ENCODE data around the gene B4GALT2. TPM values are rescaled to one million over a fixed set of nuclear protein-coding genes. Genes with fewer than 3 reads are reported as not detected.
A peak's percentile ranks its signal among the peaks of the same experiment; 100 is the strongest.

The B4GALT2 gene
- total and polyA plus RNA-seq, 12 donors: 18.2 to 47.9 (median 28.0) TPM

DNA sequence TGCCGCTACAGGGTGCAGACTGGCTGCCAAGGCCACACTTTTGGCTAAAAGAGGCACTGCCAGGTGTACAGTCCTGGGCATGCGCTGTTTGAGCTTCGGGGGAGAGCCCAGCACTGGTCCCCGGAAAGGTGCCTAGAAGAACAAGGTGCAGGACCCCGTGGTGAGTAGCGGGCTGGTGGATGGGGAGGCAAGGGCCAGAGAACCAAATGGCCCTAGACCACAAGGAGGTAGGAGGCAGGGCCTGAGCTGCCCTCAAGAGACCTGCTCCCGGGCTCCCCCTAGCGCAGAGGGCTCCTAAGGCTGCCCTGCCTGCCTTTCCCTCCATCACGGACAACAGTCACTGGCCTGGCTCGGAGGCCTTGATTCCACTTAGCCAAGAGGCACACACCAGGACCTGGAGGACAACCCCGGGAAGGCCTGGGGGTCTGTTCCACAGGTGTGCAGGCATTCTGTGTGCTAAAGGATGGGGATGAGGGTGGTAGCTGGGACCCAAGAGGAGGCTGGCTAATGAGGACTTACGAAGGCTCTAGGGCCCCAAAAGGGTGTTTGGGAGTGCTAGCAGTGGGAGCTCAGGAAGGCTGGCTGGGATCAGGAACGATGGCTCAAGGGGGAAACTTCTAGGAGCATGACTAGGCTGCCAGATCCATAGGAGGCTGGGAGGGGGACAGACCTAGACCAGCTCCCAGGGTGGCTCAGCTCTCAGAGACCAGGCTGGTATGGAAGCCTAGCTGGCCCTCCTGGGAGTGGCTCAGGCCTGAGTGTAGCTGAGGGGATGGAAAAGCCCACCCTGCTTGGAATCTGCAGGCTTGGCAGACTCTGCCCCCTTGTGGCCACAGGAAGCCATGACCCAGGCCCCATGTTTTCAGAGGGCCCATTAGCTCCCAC, 44.7 kb upstream of the B4GALT2 start:
- Histone ChIP-seq H3K4me1 (replicated peaks in 1 of 2) (peaks cover 8 to 15% of the 10 kb centered on the region in 2 donors), H3K9me3 (replicated peaks in 1 of 3) (no peaks in the 10 kb centered on the region), H3K36me3 (replicated peaks in 1 of 2) (no peaks in the 10 kb centered on the region), H3K27me3 (no peaks in the 10 kb centered on the region), H3K4me3 (peak overlapping the region in 2 of 4 donors; percentile 32 to 35), H3K27ac (no peak overlapping the region)
- 14 to 31% (median 27%) methylated on average over 1 to 13 of the region's 13 CpGs for WGBS, 4 donors
- peak in 6 of 7 donors; percentile 53 to 81 (median 72) for DNase-seq
- TF ChIP-seq, protein P1, sequence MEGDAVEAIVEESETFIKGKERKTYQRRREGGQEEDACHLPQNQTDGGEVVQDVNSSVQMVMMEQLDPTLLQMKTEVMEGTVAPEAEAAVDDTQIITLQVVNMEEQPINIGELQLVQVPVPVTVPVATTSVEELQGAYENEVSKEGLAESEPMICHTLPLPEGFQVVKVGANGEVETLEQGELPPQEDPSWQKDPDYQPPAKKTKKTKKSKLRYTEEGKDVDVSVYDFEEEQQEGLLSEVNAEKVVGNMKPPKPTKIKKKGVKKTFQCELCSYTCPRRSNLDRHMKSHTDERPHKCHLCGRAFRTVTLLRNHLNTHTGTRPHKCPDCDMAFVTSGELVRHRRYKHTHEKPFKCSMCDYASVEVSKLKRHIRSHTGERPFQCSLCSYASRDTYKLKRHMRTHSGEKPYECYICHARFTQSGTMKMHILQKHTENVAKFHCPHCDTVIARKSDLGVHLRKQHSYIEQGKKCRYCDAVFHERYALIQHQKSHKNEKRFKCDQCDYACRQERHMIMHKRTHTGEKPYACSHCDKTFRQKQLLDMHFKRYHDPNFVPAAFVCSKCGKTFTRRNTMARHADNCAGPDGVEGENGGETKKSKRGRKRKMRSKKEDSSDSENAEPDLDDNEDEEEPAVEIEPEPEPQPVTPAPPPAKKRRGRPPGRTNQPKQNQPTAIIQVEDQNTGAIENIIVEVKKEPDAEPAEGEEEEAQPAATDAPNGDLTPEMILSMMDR (IDR thresholded peaks at IDR 0.05): peak; percentile 74 to 87 (median 80)
- no peak for TF ChIP-seq POLR2A (IDR thresholded peaks at IDR 0.05)
- intact Hi-C loops (cut with DNase I): loop anchor here (2.0 to 10.0 kb wide), 4 partner anchors 170 to 407 kb away; partner anchors contain the start of gene PTPRF (in 1 of the 2)

DNA sequence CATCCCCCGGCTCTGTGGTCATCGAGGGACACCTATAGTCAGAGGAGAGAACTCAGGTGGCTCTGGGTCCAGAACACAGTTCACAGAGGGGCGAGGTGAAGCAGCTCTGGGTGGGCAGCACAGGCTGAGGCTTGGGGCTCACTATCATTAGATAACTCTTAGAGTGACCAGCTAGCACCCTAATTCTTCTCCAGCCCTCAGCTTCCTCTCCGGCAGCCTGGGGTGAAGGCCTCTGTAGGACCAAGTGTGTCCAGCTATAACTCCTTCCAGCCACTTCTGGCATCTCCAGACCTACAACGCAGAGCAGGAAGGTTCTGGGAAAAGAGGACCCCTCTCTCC, 44.1 kb upstream of the B4GALT2 start:
- Histone ChIP-seq H3K36me3 (replicated peaks in 1 of 2) (no peaks in the 10 kb centered on the region), H3K9me3 (replicated peaks in 1 of 3) (no peaks in the 10 kb centered on the region), H3K4me1 (replicated peaks in 1 of 2) (peaks cover 8 to 15% of the 10 kb centered on the region in 2 donors), H3K27me3 (no peaks in the 10 kb centered on the region), H3K27ac (no peak overlapping the region), H3K4me3 (no peak overlapping the region)
- WGBS, 4 donors: 50 to 57% (median 52%) methylated on average over 5 of the region's 5 CpGs
- no peak for TF ChIP-seq POLR2A (IDR thresholded peaks at IDR 0.05)
- TF ChIP-seq, protein P1 (IDR thresholded peaks at IDR 0.05): peak in 1 of 6 experiments; percentile 6
- no peak for DNase-seq
- intact Hi-C loops (cut with DNase I): loop anchor here (2.0 to 10.0 kb wide), 4 partner anchors 170 to 408 kb away; partner anchors contain the start of gene PTPRF (in 1 of the 2)

DNA sequence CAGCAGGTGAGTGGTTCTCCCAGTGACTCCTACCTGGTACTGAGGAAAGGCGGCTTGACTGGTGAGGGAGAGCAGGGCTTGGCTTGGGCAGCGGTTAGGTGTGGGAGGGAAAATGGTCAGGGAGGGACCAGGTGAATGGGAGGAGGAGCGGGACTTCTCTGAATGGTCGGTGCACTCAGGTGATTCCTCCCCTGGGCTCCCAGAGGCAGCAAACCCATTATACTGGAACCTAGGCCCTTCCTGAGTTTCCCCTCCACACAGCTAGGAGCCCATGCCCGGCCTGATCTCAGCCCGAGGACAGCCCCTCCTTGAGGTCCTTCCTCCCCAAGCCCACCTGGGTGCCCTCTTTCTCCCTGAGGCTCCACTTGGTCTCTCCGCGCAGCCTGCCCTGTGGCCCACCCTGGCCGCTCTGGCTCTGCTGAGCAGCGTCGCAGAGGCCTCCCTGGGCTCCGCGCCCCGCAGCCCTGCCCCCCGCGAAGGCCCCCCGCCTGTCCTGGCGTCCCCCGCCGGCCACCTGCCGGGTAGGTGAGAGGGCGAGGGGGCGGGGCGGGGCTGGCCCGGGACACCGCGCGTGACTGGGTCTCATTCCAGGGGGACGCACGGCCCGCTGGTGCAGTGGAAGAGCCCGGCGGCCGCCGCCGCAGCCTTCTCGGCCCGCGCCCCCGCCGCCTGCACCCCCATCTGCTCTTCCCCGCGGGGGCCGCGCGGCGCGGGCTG, 43.1 kb upstream of the B4GALT2 start:
- H3K4me1 ChIP-seq (replicated peaks in 1 of 2): peaks cover 8 to 15% of the 10 kb centered on the region in 2 donors
- TF ChIP-seq, protein P1 (IDR thresholded peaks at IDR 0.05): no peak
- TF ChIP-seq POLR2A (IDR thresholded peaks at IDR 0.05): no peak
- H3K27me3 ChIP-seq: no peaks in the 10 kb centered on the region
- H3K36me3 ChIP-seq (replicated peaks in 1 of 2): no peaks in the 10 kb centered on the region
- intact Hi-C loops (cut with DNase I): loop anchor here (2.0 to 10.0 kb wide), 3 partner anchors 171 to 401 kb away; partner anchors contain the start of gene PTPRF (in 1 of the 2)
- no peak overlapping the region for H3K27ac ChIP-seq
- H3K9me3 ChIP-seq (replicated peaks in 1 of 3): no peaks in the 10 kb centered on the region
- H3K4me3 ChIP-seq: peak overlapping the region in 1 of 4 donors; percentile 47
- WGBS, 4 donors: 12 to 67% (median 21%) methylated on average over 5 to 48 of the region's 48 CpGs
- no peak for DNase-seq

Data from adrenal gland (tissue), 12 donors.